ENCODE results near the gene GSTM2.
"Not testable (repeated sequence)": the region's sequence is repeated elsewhere in the genome, so short reads cannot be mapped to it uniquely, and the experiment has no call there.

GRCh38 chr1:109711593-109712320 is 43.9 kb downstream of the GSTM2 start, which contains the start of gene GSTM5:
- TF ChIP-seq, protein P1, sequence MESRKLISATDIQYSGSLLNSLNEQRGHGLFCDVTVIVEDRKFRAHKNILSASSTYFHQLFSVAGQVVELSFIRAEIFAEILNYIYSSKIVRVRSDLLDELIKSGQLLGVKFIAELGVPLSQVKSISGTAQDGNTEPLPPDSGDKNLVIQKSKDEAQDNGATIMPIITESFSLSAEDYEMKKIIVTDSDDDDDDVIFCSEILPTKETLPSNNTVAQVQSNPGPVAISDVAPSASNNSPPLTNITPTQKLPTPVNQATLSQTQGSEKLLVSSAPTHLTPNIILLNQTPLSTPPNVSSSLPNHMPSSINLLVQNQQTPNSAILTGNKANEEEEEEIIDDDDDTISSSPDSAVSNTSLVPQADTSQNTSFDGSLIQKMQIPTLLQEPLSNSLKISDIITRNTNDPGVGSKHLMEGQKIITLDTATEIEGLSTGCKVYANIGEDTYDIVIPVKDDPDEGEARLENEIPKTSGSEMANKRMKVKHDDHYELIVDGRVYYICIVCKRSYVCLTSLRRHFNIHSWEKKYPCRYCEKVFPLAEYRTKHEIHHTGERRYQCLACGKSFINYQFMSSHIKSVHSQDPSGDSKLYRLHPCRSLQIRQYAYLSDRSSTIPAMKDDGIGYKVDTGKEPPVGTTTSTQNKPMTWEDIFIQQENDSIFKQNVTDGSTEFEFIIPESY (IDR thresholded peaks at IDR 0.05) = not testable (repeated sequence)
- not testable (repeated sequence) for TF ChIP-seq TAF1 (conservative IDR thresholded peaks at IDR 0.05); MAX (IDR thresholded peaks at IDR 0.05)
- TF ChIP-seq, protein P2, sequence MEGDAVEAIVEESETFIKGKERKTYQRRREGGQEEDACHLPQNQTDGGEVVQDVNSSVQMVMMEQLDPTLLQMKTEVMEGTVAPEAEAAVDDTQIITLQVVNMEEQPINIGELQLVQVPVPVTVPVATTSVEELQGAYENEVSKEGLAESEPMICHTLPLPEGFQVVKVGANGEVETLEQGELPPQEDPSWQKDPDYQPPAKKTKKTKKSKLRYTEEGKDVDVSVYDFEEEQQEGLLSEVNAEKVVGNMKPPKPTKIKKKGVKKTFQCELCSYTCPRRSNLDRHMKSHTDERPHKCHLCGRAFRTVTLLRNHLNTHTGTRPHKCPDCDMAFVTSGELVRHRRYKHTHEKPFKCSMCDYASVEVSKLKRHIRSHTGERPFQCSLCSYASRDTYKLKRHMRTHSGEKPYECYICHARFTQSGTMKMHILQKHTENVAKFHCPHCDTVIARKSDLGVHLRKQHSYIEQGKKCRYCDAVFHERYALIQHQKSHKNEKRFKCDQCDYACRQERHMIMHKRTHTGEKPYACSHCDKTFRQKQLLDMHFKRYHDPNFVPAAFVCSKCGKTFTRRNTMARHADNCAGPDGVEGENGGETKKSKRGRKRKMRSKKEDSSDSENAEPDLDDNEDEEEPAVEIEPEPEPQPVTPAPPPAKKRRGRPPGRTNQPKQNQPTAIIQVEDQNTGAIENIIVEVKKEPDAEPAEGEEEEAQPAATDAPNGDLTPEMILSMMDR (IDR thresholded peaks at IDR 0.05; ENCODE audit: low read depth, low read length, missing input control) = not testable (repeated sequence)

Data from liver (tissue), 3 donors.